ENCODE measurements around the gene SKIC3.

- no peak for TF ChIP-seq FOXJ3 (CRISPR knock-in tag; IDR thresholded peaks at IDR 0.05; ENCODE audit: borderline replicate concordance)
- no peak for TF ChIP-seq EMX1 (CRISPR knock-in tag; IDR thresholded peaks at IDR 0.05)
- no peak for TF ChIP-seq CTCF (IDR thresholded peaks at IDR 0.05)
- no peak for TF ChIP-seq ZNF281 (CRISPR knock-in tag; IDR thresholded peaks at IDR 0.05)
- no peak for TF ChIP-seq ZBTB21 (CRISPR knock-in tag; IDR thresholded peaks at IDR 0.05; ENCODE audit: borderline replicate concordance)
- TF ChIP-seq TCF7 (CRISPR knock-in tag; IDR thresholded peaks at IDR 0.05; ENCODE audit: low read depth), result no peak
- no peak for TF ChIP-seq E2F1 (CRISPR knock-in tag; IDR thresholded peaks at IDR 0.05)
- TF ChIP-seq ZNF671 (CRISPR knock-in tag; IDR thresholded peaks at IDR 0.05), result no peak
These were observed 21.0 kb downstream of the SKIC3 start for GRCh38 chr5:95533761-95534160.
